Heart left ventricle (tissue), 16 donors: Measurements from ENCODE around the gene ABCB4. TPM values are rescaled to one million over a fixed set of nuclear protein-coding genes. Genes with fewer than 3 reads are reported as not detected.
A peak's percentile ranks its signal among the peaks of the same experiment; 100 is the strongest.

Experiments used
- ATAC-seq, 4 donors: fragments of 200-7000 bp; cut with Tn5 transposase; one replicate each; pipeline ENCODE4 v1.9.1; 2020 to 2022; ENCODE audit warnings: moderate library complexity in 4 of 4, mild to moderate bottlenecking in 3 of 4, moderate number of reproducible peaks in 1 of 4
- DNase-seq, 5 donors: peaks; one replicate each; pipeline ENCODE4 v3.0.0-alpha.2; 2020
- H3K27ac ChIP-seq, 12 donors: fragments of 200-600 bp; sonication (generic) in 4 of 12; one replicate each; pipeline versions ENCODE4 v1.5.0 to v1.8.0; 2016 to 2022; ENCODE audit warnings: mild to moderate bottlenecking in 2 of 12
- H3K27me3 ChIP-seq, 9 donors: fragments of 200-600 bp; sonication (generic) in 2 of 9; one replicate each; pipeline versions ENCODE4 v1.5.1 to v1.8.0; 2016 to 2022; ENCODE audit warnings: mild to moderate bottlenecking in 3 of 9
- H3K36me3 ChIP-seq, 9 donors: fragments of 200-600 bp; sonication (generic) in 2 of 9; one replicate each; pipeline versions ENCODE4 v1.5.0 to v1.8.0; 2018 to 2022; ENCODE audit warnings: mild to moderate bottlenecking in 2 of 9
- H3K4me1 ChIP-seq, 12 donors: fragments of 200-600 bp; sonication (generic) in 4 of 12; one replicate each; pipeline versions ENCODE4 v1.5.0 to v1.8.0; 2016 to 2022; ENCODE audit warnings: mild to moderate bottlenecking in 3 of 12
- H3K4me3 ChIP-seq, 12 donors: fragments of 200-600 bp; sonication (generic) in 4 of 12; one replicate each; pipeline versions ENCODE4 v1.5.0 to v1.8.0; 2017 to 2022; ENCODE audit warnings: mild to moderate bottlenecking in 9 of 12, moderate library complexity in 4 of 12
- H3K9me3 ChIP-seq, 12 donors: fragments of 200-600 bp; sonication (generic) in 4 of 12; one replicate each; pipeline versions ENCODE4 v1.5.0 to v1.8.0; 2016 to 2022; ENCODE audit warnings: mild to moderate bottlenecking in 1 of 12
- POLR2A ChIP-seq, 2 donors: fragments of 450-650 bp; IDR thresholded peaks; one replicate each; pipeline ENCODE4 v1.6.1; 2017; ENCODE audit warnings: antibody characterized with exemption in 2 of 2, mild to moderate bottlenecking in 2 of 2, moderate library complexity in 2 of 2
- WGBS, 4 donors: extraction: QIAGEN DNeasy Blood & Tissue Kit in 2 of 4; methylation state at CpG; one replicate each; pipeline versions ENCODE4 v1.1.5 to v1.1.7; 2013 to 2018; 5-methylcytosine and 5-hydroxymethylcytosine counted together
- intact Hi-C, 10 donors: fragments of 100-400 bp; cut with DNase I; formaldehyde crosslinking; loops; one replicate each; pipeline versions ENCODE4 v1.11.1 to v1.14.2; 2022
- polyA plus RNA-seq, 2 donors: library from polyadenylated mRNA; stranded (reverse); fragments of 200-250 nt; gene quantifications; one replicate each; pipeline ENCODE4 v1.2.3, GENCODE V29; 2013
- total RNA-seq, 9 donors: library from RNA; depleted of rRNA in 2 of 9; stranded (reverse); fragments of >200 nt in 2 of 9; fragmentation: NEBNext Ultra II Directional in 3 of 9; extraction: Animal tissue kit (Norgen Biotek cat#: 25700) in 3 of 9; gene quantifications; one replicate each; pipeline versions ENCODE4 v1.1.0 to v1.2.4, GENCODE V29; 2016 to 2023
- TF ChIP-seq, protein P1 (sequence below), 12 donors: fragments of 200-600 bp; sonication (generic) in 4 of 12; IDR thresholded peaks; one replicate each; pipeline versions ENCODE4 v1.5.0 to v1.8.0; 2018 to 2022; ENCODE audit warnings: antibody characterized with exemption in 12 of 12, mild to moderate bottlenecking in 5 of 12
- donor health status: ischemic (EF 13 %, LVEDD 7.1; RV severe dilation, severe dysfunction).
- donor health status: healthy with polysubstance abuse.
- donor health status: DM: no; HTN: yes; CAD: no.
- donor health status: DM: no; HTN: no; CAD: no.
- donor health status: ischemic (EF 25% LVEDD 6.9; RV normal size, moderate dysfunction).
- donor health status: ischemic (EF 25% LVEDD 5.7; RV mildly dilated, moderate dysfunction).
- donor health status: healthy.
- donor health status: DM: yes; HTN: yes; CAD: no.
- donor health status: ischemic (EF 35%, LVEDD 5.7; RV mildly dilated, moderate dysfunction).
- donor health status: nonischemic (EF 11% LVEDD 7.7; RV severe dilation, severe dysfunction).
- donor health status: DM: yes; HTN: yes; CAD: no.
- donor health status: PGD.
- donor health status: ischemic (EF 29% LVEDD 5.4; RV normal size, mild dysfunction).
- donor health status: nonischemic (EF 23%, LVEDD 6.1; RV moderate dilation, normal function).

Gene ABCB4
- total and polyA plus RNA-seq, 11 donors, result 0.87 to 9.6 (median 6.8) TPM

DNA sequence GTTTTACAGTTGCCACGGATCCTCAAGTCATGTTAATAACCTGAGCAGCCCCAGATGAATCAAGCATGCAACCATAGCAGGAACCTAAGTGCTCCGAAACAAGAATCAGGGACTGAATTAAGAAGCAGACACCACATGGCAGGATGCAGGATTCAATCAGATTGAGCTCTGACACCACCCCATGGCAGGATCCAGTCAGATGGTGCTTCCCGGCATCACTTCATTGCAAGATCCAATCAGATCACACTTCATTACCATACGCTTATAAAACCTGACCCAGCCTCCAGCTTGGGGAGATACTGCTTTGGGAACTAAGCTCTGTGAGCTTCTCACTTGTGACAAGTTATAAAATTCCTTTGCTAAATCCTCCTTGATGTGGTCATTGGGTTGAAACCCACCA is 55.3 kb downstream of the ABCB4 start:
- no peaks in the 10 kb centered on the region for H3K4me1 ChIP-seq
- no peak overlapping the region for H3K4me3 ChIP-seq
- no peak overlapping the region for H3K27ac ChIP-seq
- no peaks in the 10 kb centered on the region for H3K27me3 ChIP-seq
- no peak for ATAC-seq
- peaks cover 0 to 25% (median 2%) of the 10 kb centered on the region in 9 donors for H3K36me3 ChIP-seq
- 76 to 88% (median 81%) methylated on average over 4 of the region's 4 CpGs for WGBS, 4 donors
- no peak for DNase-seq
- intact Hi-C loops, result no loop called here
- H3K9me3 ChIP-seq, result no peaks in the 10 kb centered on the region
- no peak for TF ChIP-seq POLR2A (IDR thresholded peaks at IDR 0.05)
- TF ChIP-seq, protein P1, sequence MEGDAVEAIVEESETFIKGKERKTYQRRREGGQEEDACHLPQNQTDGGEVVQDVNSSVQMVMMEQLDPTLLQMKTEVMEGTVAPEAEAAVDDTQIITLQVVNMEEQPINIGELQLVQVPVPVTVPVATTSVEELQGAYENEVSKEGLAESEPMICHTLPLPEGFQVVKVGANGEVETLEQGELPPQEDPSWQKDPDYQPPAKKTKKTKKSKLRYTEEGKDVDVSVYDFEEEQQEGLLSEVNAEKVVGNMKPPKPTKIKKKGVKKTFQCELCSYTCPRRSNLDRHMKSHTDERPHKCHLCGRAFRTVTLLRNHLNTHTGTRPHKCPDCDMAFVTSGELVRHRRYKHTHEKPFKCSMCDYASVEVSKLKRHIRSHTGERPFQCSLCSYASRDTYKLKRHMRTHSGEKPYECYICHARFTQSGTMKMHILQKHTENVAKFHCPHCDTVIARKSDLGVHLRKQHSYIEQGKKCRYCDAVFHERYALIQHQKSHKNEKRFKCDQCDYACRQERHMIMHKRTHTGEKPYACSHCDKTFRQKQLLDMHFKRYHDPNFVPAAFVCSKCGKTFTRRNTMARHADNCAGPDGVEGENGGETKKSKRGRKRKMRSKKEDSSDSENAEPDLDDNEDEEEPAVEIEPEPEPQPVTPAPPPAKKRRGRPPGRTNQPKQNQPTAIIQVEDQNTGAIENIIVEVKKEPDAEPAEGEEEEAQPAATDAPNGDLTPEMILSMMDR (IDR thresholded peaks at IDR 0.05), result no peak

DNA sequence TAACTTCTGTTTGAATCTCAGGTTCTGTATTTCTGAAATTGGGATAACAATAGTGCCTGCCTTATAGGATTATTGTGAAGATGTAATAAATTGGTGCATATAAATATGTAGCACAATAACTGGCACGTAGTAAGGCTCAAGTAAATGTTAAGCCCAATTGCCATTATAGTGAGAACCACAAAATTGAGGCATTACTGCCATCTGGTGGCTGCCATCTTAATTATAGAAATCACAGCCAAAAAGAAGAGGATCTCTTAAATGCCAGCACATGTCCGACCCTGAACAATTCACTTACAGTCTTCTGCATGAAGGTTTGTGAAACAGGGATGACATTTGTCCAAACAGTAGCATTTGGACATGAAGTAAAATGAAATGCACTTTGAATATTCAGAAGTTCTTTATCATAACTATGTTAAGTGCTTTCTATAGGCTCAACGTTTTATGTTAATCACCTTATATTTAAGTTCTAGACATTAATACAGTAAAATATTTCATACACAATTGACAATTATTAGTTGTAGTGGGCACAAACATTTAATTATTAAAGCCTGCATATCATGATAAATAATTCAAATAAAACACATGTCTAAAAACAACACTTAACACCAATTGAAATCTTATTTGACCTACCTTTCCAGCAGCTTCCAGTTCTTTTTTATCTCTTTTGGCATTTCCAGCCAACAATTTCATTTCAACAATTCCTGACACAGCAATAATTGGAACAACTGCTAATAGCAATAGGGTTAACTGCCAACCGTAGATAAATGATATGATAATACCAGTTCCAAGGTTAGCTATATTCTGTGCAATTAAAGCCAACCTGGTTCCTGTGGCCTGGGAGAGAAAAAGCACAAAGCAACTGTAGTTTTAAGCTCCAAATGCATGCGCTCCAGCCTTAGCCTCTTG is 58.5 kb downstream of the ABCB4 start:
- peak in 3 of 4 donors; percentile 61 to 66 (median 62) for ATAC-seq

DNA sequence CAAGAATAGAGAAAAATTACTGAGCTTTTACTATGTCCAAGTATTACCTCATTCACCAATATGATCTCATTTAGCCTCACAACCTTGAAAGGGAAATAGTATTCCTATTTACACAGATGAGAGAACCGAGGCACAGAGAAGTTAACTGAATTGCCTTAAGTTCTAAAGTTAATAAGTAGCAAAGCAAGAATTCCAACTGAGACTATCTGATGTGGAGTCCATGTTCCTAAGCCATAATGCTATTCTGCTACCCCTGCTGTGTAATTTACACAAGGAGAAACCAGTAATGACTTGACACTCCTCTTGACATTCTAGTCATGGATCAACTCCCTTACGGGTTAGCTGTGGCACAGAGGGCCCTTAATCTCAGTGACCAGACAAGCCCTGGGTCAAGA is 60.7 kb downstream of the ABCB4 start:
- Histone ChIP-seq H3K27me3 (no peaks in the 10 kb centered on the region), H3K9me3 (no peaks in the 10 kb centered on the region), H3K27ac (no peak overlapping the region), H3K4me3 (no peak overlapping the region), H3K36me3 (peaks cover 0 to 1% (median 0%) of the 10 kb centered on the region in 9 donors), H3K4me1 (peaks cover 0 to 18% (median 0%) of the 10 kb centered on the region in 12 donors)
- ATAC-seq (no peak), DNase-seq (no peak)
- intact Hi-C loops, result no loop called here
- TF ChIP-seq, protein P1 (IDR thresholded peaks at IDR 0.05), result no peak
- no peak for TF ChIP-seq POLR2A (IDR thresholded peaks at IDR 0.05)
- WGBS, 4 donors, result 76 to 98% (median 82%) methylated on average over 2 of the region's 2 CpGs

More for the DNA sequence above, 58.5 kb downstream of the ABCB4 start:
- no peaks in the 10 kb centered on the region for H3K27me3 ChIP-seq
- DNase-seq, result peak in 3 of 5 donors; percentile 33 to 49 (median 38)
- H3K27ac ChIP-seq, result no peak overlapping the region
- WGBS, 4 donors, result 46 to 49% (median 47%) methylated on average over 5 of the region's 5 CpGs
- intact Hi-C loops, result loop anchor here in 9 of 10 donors (1.0 to 2.0 kb wide), 3 partner anchors 104 to 106 kb away; no protein-coding TSS in a partner anchor
- peaks cover 0 to 14% (median 0%) of the 10 kb centered on the region in 9 donors for H3K36me3 ChIP-seq
- TF ChIP-seq POLR2A (IDR thresholded peaks at IDR 0.05), result no peak
- TF ChIP-seq, protein P1 (IDR thresholded peaks at IDR 0.05), result peak; percentile 47 to 83 (median 70)
- H3K9me3 ChIP-seq, result no peaks in the 10 kb centered on the region
- H3K4me1 ChIP-seq, result peaks cover 0 to 7% (median 0%) of the 10 kb centered on the region in 12 donors
- no peak overlapping the region for H3K4me3 ChIP-seq
